ENCODE measurements around the gene CCDC134.

GRCh38 chr22:41782751-41783150 is 17.7 kb upstream of the CCDC134 start:
- TF ChIP-seq CTCF (IDR thresholded peaks at IDR 0.05; ENCODE audit: insufficient read depth, low read depth, low read length) (no peak), EZH2 (IDR thresholded peaks at IDR 0.05; ENCODE audit: insufficient read depth, low read length) (no peak)
